Testis (tissue), 3 donors: Measurements from ENCODE around the gene VPS36. TPM values are rescaled to one million over a fixed set of nuclear protein-coding genes. Genes with fewer than 3 reads are reported as not detected.

Experiments
- DNase-seq: peaks from one replicate; pipeline ENCODE4 v3.0.0-alpha.2; 2019
- H3K27ac ChIP-seq, 2 donors: fragments of 200-600 bp; sonication (generic); one replicate each; pipeline ENCODE4 v1.5.1; 2019
- H3K27me3 ChIP-seq: fragments of 200-600 bp; sonication (generic); one replicate; pipeline ENCODE4 v1.5.1; 2019
- H3K36me3 ChIP-seq: fragments of 200-600 bp; sonication (generic); one replicate; pipeline ENCODE4 v1.5.1; 2017; ENCODE audit warnings: low read depth; ENCODE audit errors: missing control alignments
- H3K4me1 ChIP-seq: fragments of 200-600 bp; sonication (generic); one replicate; pipeline ENCODE4 v1.5.1; 2019
- H3K4me3 ChIP-seq, 2 donors: fragments of 200-600 bp; sonication (generic); one replicate each; pipeline ENCODE4 v1.5.1; 2017 to 2019
- H3K9me3 ChIP-seq: fragments of 200-600 bp; sonication (generic); one replicate; pipeline ENCODE4 v1.5.1; 2017
- POLR2A ChIP-seq: fragments of 450-650 bp; IDR thresholded peaks from one replicate; pipeline ENCODE4 v1.6.1; 2017; ENCODE audit warnings: antibody characterized with exemption, mild to moderate bottlenecking, moderate library complexity
- WGBS, 2 donors: methylation state at CpG; one replicate each; pipeline ENCODE4 v1.1.5; 2018; 5-methylcytosine and 5-hydroxymethylcytosine counted together
- intact Hi-C: fragments of 100-400 bp; cut with DNase I; formaldehyde crosslinking; loops from one replicate; pipeline ENCODE4 v1.15.1; 2023; ENCODE audit warnings: low total_unique reads
- polyA plus RNA-seq: library from polyadenylated mRNA; stranded (reverse); fragments of 350-450 nt; fragmentation: Illumina TruSeq; extraction: RNeasy Lipid Tissue Mini Kit (QIAGEN cat#74804); gene quantifications from one replicate; pipeline ENCODE4 v1.2.3, GENCODE V29; 2014; ENCODE audit warnings: low read depth, low replicate concordance; ENCODE audit not compliant: insufficient read depth
- small RNA-seq, 2 donors: library from RNA; depleted of rRNA; stranded (forward); fragments of <200 nt; gene quantifications; one replicate each; pipeline ENCODE3, GENCODE V24; 2016
- total RNA-seq, 2 donors: library from RNA; depleted of rRNA; stranded (reverse); fragments of >200 nt; gene quantifications; one replicate each; pipeline ENCODE4 v1.2.3, GENCODE V29; 2016
- TF ChIP-seq, protein P1 (sequence below), 3 experiments: fragments of 450-650 bp in 2 of 3; fragments of 200-600 bp in 1 of 3; sonication (generic) in 1 of 3; IDR thresholded peaks; one replicate each; pipeline ENCODE4 v1.5.1; 2016 to 2019; ENCODE audit warnings: antibody characterized with exemption in 3 of 3, mild to moderate bottlenecking in 2 of 3, moderate library complexity in 1 of 3

VPS36 gene
- total and polyA plus RNA-seq, 3 donors from 2014 or later = 9.4 to 25.6 (median 24.6) TPM

DNA sequence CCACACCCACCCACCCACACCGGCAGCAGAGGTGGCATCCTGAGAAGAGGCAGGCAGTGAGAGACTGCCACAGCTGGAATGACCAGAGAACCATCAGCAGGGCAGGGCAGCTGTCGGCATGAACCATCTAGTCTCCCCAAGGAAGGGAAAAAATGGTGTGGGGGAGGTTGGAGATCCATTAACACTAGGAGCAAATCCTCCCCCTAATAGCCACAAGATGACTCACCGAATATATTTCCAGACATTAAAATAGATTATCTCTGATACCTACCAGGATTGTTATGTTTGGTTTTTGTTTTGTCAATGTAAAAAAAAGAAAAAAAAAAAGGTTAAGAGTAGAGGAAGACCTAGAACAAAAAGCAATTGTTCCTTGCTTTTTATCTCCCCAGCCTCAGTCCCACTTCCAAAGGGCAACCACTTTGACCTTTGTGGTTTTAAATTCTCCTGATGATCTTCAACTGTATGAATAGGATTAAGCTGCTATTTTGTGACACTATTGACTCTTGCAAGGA is 78.6 kb downstream of the VPS36 start:
- no peaks in the 10 kb centered on the region for H3K27me3 ChIP-seq
- DNase-seq = no peak
- TF ChIP-seq POLR2A = no peak
- TF ChIP-seq, protein P1, sequence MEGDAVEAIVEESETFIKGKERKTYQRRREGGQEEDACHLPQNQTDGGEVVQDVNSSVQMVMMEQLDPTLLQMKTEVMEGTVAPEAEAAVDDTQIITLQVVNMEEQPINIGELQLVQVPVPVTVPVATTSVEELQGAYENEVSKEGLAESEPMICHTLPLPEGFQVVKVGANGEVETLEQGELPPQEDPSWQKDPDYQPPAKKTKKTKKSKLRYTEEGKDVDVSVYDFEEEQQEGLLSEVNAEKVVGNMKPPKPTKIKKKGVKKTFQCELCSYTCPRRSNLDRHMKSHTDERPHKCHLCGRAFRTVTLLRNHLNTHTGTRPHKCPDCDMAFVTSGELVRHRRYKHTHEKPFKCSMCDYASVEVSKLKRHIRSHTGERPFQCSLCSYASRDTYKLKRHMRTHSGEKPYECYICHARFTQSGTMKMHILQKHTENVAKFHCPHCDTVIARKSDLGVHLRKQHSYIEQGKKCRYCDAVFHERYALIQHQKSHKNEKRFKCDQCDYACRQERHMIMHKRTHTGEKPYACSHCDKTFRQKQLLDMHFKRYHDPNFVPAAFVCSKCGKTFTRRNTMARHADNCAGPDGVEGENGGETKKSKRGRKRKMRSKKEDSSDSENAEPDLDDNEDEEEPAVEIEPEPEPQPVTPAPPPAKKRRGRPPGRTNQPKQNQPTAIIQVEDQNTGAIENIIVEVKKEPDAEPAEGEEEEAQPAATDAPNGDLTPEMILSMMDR (IDR thresholded peaks at IDR 0.05) = no peak
- no peaks in the 10 kb centered on the region for H3K4me1 ChIP-seq
- H3K36me3 ChIP-seq = no peaks in the 10 kb centered on the region
- intact Hi-C loops = no loop called here
- H3K4me3 ChIP-seq = no peak overlapping the region
- H3K9me3 ChIP-seq = no peaks in the 10 kb centered on the region
- 37 to 38% methylated on average over 3 of the region's 3 CpGs for WGBS, 2 donors
- H3K27ac ChIP-seq = no peak overlapping the region

DNA sequence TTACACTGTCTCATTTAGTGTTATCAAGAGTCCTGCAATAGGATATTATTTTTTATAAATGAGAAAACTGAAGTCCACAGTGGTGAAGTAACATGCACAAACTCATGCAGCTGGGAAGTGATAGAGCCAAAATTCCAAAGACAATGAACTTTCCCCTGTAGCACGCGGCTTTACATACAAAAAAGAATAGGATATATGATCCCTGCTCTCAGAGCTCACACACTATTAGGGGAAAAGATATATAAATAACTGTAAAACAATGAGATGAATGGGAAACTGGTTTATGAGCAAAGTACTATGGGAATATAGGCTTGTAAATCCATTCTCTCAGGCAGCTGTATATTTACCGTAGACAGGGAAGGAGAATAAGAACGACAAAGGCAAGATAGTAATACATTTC is 84.1 kb downstream of the VPS36 start:
- no peak overlapping the region for H3K27ac ChIP-seq
- H3K36me3 ChIP-seq = no peaks in the 10 kb centered on the region
- TF ChIP-seq, protein P1 (IDR thresholded peaks at IDR 0.05) = no peak
- no peak for TF ChIP-seq POLR2A
- no peaks in the 10 kb centered on the region for H3K27me3 ChIP-seq
- intact Hi-C loops = no loop called here
- WGBS, 2 donors = 74 to 83% methylated on average over 4 of the region's 4 CpGs
- no peaks in the 10 kb centered on the region for H3K4me1 ChIP-seq
- no peaks in the 10 kb centered on the region for H3K9me3 ChIP-seq
- H3K4me3 ChIP-seq = no peak overlapping the region
- DNase-seq = no peak

Small RNAs within 50 kb of the gene (small RNA-seq; reads per million reads assigned to genes)
- 0 reads per million in 2 donors for gene RNY4P24

Other genes with a start within 250 kb of the VPS36 start
- gene THSD1, start 44.5 kb downstream of the VPS36 start, total RNA-seq = 1 to 10 TPM; 4.4 to 4.7 TPM
- gene THSD1, start 44.5 kb downstream of the VPS36 start, polyA plus RNA-seq = 4.9 TPM
- 10 to 100 TPM; 33.8 to 43.2 TPM for gene CKAP2, start 4.8 kb upstream of the VPS36 start, total RNA-seq
- gene CKAP2, start 4.8 kb upstream of the VPS36 start, polyA plus RNA-seq = 27.0 TPM
- 1 to 10 TPM; 4.0 to 6.7 TPM for gene HNRNPA1L2, start 191.8 kb upstream of the VPS36 start, total RNA-seq
- 5.6 TPM for gene HNRNPA1L2, start 191.8 kb upstream of the VPS36 start, polyA plus RNA-seq
- 10 to 100 TPM; 49.1 to 54.2 TPM for gene SUGT1, start 202.2 kb upstream of the VPS36 start, total RNA-seq
- gene SUGT1, start 202.2 kb upstream of the VPS36 start, polyA plus RNA-seq = 63.4 TPM